Lower leg skin (tissue), 3 donors: ENCODE measurements around the gene ADGB.

ENCODE experiments used
- CTCF ChIP-seq, 3 donors: fragments of 450-650 bp; IDR thresholded peaks; one replicate each; pipeline ENCODE4 v1.5.1; 2016; ENCODE audit warnings: antibody characterized with exemption in 3 of 3, mild to moderate bottlenecking in 3 of 3, moderate library complexity in 2 of 3
- POLR2A ChIP-seq, 2 donors: fragments of 450-650 bp; IDR thresholded peaks; one replicate each; pipeline ENCODE4 v1.6.1; 2016 to 2017; ENCODE audit warnings: antibody characterized with exemption in 2 of 2, mild to moderate bottlenecking in 1 of 2, moderate library complexity in 1 of 2

GRCh38 chr6:146770965-146771735 lies 172.4 kb downstream of the ADGB start:
- TF ChIP-seq CTCF (IDR thresholded peaks at IDR 0.05) (no peak), POLR2A (IDR thresholded peaks at IDR 0.05) (no peak)
